Liver (tissue), 9 donors: ENCODE measurements around the gene LHFPL3. TPM values are rescaled to one million over a fixed set of nuclear protein-coding genes. Genes with fewer than 3 reads are reported as not detected.
"Not testable (repeated sequence)": the region's sequence is repeated elsewhere in the genome, so short reads cannot be mapped to it uniquely, and the experiment has no call there.

Experiments used
- DNase-seq: peaks from one replicate; pipeline ENCODE4 v3.0.0-alpha.2; 2017; ENCODE audit warnings: low spot score
- H3K27ac ChIP-seq, 2 donors: one replicate each; pipeline ENCODE4 v1.7.0; 2013; ENCODE audit warnings: inconsistent platforms in 2 of 2, low read length in 2 of 2, control low read depth in 1 of 2, low read depth in 1 of 2, mild to moderate bottlenecking in 1 of 2
- H3K27me3 ChIP-seq, 4 donors: one replicate each; pipeline versions ENCODE4 v1.6.1 to v1.7.0; 2013; ENCODE audit warnings: low read length in 3 of 4, inconsistent platforms in 1 of 4, mild to moderate bottlenecking in 1 of 4, moderate library complexity in 1 of 4; ENCODE audit not compliant: control insufficient read depth in 4 of 4, insufficient read depth in 4 of 4
- H3K36me3 ChIP-seq, 4 donors: one replicate each; pipeline versions ENCODE4 v1.6.1 to v1.7.0; 2013; ENCODE audit warnings: low read length in 3 of 4, mild to moderate bottlenecking in 3 of 4, low read depth in 1 of 4, moderate library complexity in 1 of 4; ENCODE audit not compliant: control insufficient read depth in 4 of 4, insufficient read depth in 3 of 4
- H3K4me1 ChIP-seq, 4 donors: one replicate each; pipeline versions ENCODE4 v1.6.1 to v1.7.0; 2013; ENCODE audit warnings: low read length in 3 of 4, mild to moderate bottlenecking in 3 of 4, moderate library complexity in 1 of 4; ENCODE audit not compliant: control insufficient read depth in 4 of 4, insufficient read depth in 4 of 4
- H3K4me3 ChIP-seq, 3 donors: one replicate each; pipeline versions ENCODE4 v1.6.1 to v1.7.0; 2013; ENCODE audit warnings: low read length in 3 of 3, control low read depth in 1 of 3, low read depth in 1 of 3, mild to moderate bottlenecking in 1 of 3
- H3K9ac ChIP-seq, 2 donors: one replicate each; pipeline ENCODE4 v1.7.0; 2013; ENCODE audit warnings: low read length in 2 of 2, mild to moderate bottlenecking in 2 of 2, moderate library complexity in 2 of 2, control low read depth in 1 of 2, low read depth in 1 of 2
- H3K9me3 ChIP-seq, 4 donors: one replicate each; pipeline versions ENCODE4 v1.6.1 to v1.7.0; 2013; ENCODE audit warnings: low read length in 3 of 4; ENCODE audit not compliant: control insufficient read depth in 4 of 4
- EGR1 ChIP-seq, 2 donors: IDR thresholded peaks; 2 replicates each; pipeline ENCODE4 v1.6.1; 2016 to 2018; ENCODE audit warnings: antibody characterized with exemption in 2 of 2, low read depth in 2 of 2
- FOXA1 ChIP-seq: IDR thresholded peaks from 2 replicates; pipeline ENCODE4 v1.6.1; 2016; ENCODE audit warnings: antibody characterized with exemption
- FOXA2 ChIP-seq: IDR thresholded peaks from 2 replicates; pipeline ENCODE4 v1.6.1; 2016; ENCODE audit warnings: antibody characterized with exemption
- GABPA ChIP-seq, 2 donors: IDR thresholded peaks in 1 of 2; conservative IDR thresholded peaks in 1 of 2; 2 replicates each; pipeline ENCODE4 v1.6.1; 2016; ENCODE audit warnings: antibody characterized with exemption in 2 of 2, mild to moderate bottlenecking in 1 of 2, moderate library complexity in 1 of 2
- HNF4A ChIP-seq, 2 donors: conservative IDR thresholded peaks; 2 replicates each; pipeline ENCODE4 v1.6.1; 2016; ENCODE audit warnings: antibody characterized with exemption in 2 of 2, mild to moderate bottlenecking in 2 of 2
- HNF4G ChIP-seq: IDR thresholded peaks from 2 replicates; pipeline ENCODE4 v1.6.1; 2016; ENCODE audit warnings: antibody characterized with exemption
- NR2F2 ChIP-seq: IDR thresholded peaks from 2 replicates; pipeline ENCODE4 v1.6.1; 2016; ENCODE audit warnings: antibody characterized with exemption
- RAD21 ChIP-seq, 2 donors: IDR thresholded peaks; 2 replicates each; pipeline ENCODE4 v1.6.1; 2016; ENCODE audit warnings: antibody characterized with exemption in 2 of 2, mild to moderate bottlenecking in 2 of 2
- RXRA ChIP-seq, 2 donors: IDR thresholded peaks; 2 replicates each; pipeline ENCODE4 v1.6.1; 2017 to 2018; ENCODE audit warnings: antibody characterized with exemption in 2 of 2, mild to moderate bottlenecking in 1 of 2
- SP1 ChIP-seq: IDR thresholded peaks from 2 replicates; pipeline ENCODE4 v1.6.1; 2018; ENCODE audit warnings: antibody characterized with exemption, mild to moderate bottlenecking
- YY1 ChIP-seq: IDR thresholded peaks from 2 replicates; pipeline ENCODE4 v1.6.1; 2016; ENCODE audit warnings: antibody characterized with exemption, mild to moderate bottlenecking
- WGBS: extraction: QIAGEN DNeasy Blood & Tissue Kit; methylation state at CpG from one replicate; pipeline ENCODE4 v1.1.7; 2013; 5-methylcytosine and 5-hydroxymethylcytosine counted together
- polyA plus RNA-seq, 2 donors: library from polyadenylated mRNA; stranded (reverse) in 1 of 2; unstranded in 1 of 2; fragments of 200-250 nt in 1 of 2; fragments of >200 nt in 1 of 2; fragmentation: Nextera tagmentation in 1 of 2; extraction: Ambion mirVana in 1 of 2; gene quantifications; one replicate each; pipeline versions ENCODE4 v1.2.1 to v1.2.3, GENCODE V29; 2013 to 2015
- total RNA-seq, 2 donors: library from RNA; depleted of rRNA; stranded (reverse); fragments of >200 nt; gene quantifications; one replicate each; pipeline ENCODE4 v1.2.3, GENCODE V29; 2014
- TF ChIP-seq, protein P1 (sequence below): IDR thresholded peaks from 2 replicates; pipeline ENCODE4 v1.6.1; 2016; ENCODE audit warnings: antibody characterized with exemption
- TF ChIP-seq, protein P2 (sequence below): fragments of 150-350 bp; IDR thresholded peaks from 2 replicates; pipeline ENCODE4 v1.5.1; 2017; ENCODE audit warnings: improper control_type of control experiment, low read depth, low read length; ENCODE audit not compliant: missing input control
- TF ChIP-seq, protein P3 (sequence below): IDR thresholded peaks from 2 replicates; pipeline ENCODE4 v1.6.1; 2016; ENCODE audit warnings: antibody characterized with exemption, mild to moderate bottlenecking
- TF ChIP-seq, protein P4 (sequence below): IDR thresholded peaks from 2 replicates; pipeline ENCODE4 v1.6.1; 2016; ENCODE audit warnings: antibody characterized with exemption
- donor health status: healthy.
- donor health status: healthy.
- donor health status: healthy.
- donor health status: healthy.
- donor health status: healthy.

The LHFPL3 gene
- total and polyA plus RNA-seq, 4 donors = not detected

DNA sequence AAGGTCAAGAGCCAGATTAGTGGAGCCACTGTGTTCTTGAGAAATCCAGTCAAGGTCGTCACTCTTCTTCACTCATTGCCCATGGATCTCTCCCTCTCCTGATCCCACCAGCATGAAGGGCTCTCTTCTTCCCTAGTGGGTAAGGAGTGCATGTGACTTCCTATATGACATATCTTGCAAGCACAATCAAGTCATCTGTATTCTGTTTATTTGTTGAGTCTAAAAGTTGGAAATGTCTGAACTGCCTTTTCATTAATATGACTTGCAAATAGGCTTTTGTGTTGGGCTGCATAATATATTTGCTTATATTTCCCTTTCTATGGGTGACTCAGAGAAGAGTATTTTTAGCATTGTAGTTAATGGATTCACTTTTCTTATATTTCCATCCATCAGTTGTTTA lies 371.9 kb downstream of the LHFPL3 start:
- Histone ChIP-seq H3K9me3 (peaks cover 0 to 2% (median 0%) of the 10 kb centered on the region in 4 donors), H3K27me3 (peaks cover 0 to 2% (median 0%) of the 10 kb centered on the region in 4 donors), H3K4me3 (no peak overlapping the region), H3K9ac (no peak overlapping the region), H3K27ac (no peak overlapping the region), H3K36me3 (no peaks in the 10 kb centered on the region), H3K4me1 (no peaks in the 10 kb centered on the region)
- no peak for DNase-seq
- TF ChIP-seq RXRA (IDR thresholded peaks at IDR 0.05) (no peak), FOXA2 (no peak), SP1 (no peak), FOXA1 (no peak), GABPA (IDR thresholded peaks at IDR 0.05 in 1 of 2, conservative IDR thresholded peaks at IDR 0.05 in 1 of 2) (no peak), RAD21 (IDR thresholded peaks at IDR 0.05) (no peak), YY1 (no peak), NR2F2 (no peak), EGR1 (IDR thresholded peaks at IDR 0.05; ENCODE audit: low read depth in 2 of 2) (no peak), HNF4G (no peak), HNF4A (conservative IDR thresholded peaks at IDR 0.05) (no peak)
- TF ChIP-seq, protein P1, sequence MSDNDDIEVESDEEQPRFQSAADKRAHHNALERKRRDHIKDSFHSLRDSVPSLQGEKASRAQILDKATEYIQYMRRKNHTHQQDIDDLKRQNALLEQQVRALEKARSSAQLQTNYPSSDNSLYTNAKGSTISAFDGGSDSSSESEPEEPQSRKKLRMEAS = no peak
- TF ChIP-seq, protein P2, sequence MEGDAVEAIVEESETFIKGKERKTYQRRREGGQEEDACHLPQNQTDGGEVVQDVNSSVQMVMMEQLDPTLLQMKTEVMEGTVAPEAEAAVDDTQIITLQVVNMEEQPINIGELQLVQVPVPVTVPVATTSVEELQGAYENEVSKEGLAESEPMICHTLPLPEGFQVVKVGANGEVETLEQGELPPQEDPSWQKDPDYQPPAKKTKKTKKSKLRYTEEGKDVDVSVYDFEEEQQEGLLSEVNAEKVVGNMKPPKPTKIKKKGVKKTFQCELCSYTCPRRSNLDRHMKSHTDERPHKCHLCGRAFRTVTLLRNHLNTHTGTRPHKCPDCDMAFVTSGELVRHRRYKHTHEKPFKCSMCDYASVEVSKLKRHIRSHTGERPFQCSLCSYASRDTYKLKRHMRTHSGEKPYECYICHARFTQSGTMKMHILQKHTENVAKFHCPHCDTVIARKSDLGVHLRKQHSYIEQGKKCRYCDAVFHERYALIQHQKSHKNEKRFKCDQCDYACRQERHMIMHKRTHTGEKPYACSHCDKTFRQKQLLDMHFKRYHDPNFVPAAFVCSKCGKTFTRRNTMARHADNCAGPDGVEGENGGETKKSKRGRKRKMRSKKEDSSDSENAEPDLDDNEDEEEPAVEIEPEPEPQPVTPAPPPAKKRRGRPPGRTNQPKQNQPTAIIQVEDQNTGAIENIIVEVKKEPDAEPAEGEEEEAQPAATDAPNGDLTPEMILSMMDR = no peak
- TF ChIP-seq, protein P3, sequence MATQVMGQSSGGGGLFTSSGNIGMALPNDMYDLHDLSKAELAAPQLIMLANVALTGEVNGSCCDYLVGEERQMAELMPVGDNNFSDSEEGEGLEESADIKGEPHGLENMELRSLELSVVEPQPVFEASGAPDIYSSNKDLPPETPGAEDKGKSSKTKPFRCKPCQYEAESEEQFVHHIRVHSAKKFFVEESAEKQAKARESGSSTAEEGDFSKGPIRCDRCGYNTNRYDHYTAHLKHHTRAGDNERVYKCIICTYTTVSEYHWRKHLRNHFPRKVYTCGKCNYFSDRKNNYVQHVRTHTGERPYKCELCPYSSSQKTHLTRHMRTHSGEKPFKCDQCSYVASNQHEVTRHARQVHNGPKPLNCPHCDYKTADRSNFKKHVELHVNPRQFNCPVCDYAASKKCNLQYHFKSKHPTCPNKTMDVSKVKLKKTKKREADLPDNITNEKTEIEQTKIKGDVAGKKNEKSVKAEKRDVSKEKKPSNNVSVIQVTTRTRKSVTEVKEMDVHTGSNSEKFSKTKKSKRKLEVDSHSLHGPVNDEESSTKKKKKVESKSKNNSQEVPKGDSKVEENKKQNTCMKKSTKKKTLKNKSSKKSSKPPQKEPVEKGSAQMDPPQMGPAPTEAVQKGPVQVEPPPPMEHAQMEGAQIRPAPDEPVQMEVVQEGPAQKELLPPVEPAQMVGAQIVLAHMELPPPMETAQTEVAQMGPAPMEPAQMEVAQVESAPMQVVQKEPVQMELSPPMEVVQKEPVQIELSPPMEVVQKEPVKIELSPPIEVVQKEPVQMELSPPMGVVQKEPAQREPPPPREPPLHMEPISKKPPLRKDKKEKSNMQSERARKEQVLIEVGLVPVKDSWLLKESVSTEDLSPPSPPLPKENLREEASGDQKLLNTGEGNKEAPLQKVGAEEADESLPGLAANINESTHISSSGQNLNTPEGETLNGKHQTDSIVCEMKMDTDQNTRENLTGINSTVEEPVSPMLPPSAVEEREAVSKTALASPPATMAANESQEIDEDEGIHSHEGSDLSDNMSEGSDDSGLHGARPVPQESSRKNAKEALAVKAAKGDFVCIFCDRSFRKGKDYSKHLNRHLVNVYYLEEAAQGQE = no peak
- TF ChIP-seq, protein P4, sequence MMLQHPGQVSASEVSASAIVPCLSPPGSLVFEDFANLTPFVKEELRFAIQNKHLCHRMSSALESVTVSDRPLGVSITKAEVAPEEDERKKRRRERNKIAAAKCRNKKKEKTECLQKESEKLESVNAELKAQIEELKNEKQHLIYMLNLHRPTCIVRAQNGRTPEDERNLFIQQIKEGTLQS = no peak
- WGBS = 79% methylated on average over 1 of the region's 1 CpG

DNA sequence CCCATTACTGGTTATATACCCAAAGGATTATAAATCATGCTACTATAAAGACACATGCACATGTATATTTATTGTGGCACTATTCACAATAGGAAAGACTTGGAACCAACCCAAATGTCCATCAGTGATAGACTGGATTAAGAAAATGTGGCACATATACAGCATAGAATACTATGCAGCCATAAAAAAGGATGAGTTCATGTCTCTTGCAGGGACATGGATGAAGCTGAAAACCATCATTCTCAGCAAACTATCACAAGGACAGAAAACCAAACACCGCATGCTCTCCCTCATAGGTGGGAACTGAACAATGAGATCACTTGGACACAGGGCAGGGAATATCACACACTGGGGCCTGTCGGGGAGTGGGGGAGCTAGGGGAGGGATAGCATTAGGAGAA lies 392.6 kb downstream of the LHFPL3 start:
- H3K27me3 ChIP-seq, H3K36me3 ChIP-seq, DNase-seq, H3K4me1 ChIP-seq, H3K27ac ChIP-seq, H3K9me3 ChIP-seq, H3K9ac ChIP-seq, H3K4me3 ChIP-seq: not testable (repeated sequence)
- WGBS = 88% methylated on average over 2 of the region's 2 CpGs
